Activated CD4-positive, alpha-beta memory T cell treated with anti-CD3 and anti-CD28 coated beads, Interleukin-2, amount 10 ng/mL, durations not matched to agents 7 days and 5 days (primary cell): ENCODE measurements around the gene ZNF385D. TPM values are rescaled to one million over a fixed set of nuclear protein-coding genes. Genes with fewer than 3 reads are reported as not detected.

ENCODE experiments used
- CTCF ChIA-PET: fragments of 350-600 bp; sonication (Branson Sonifier 250); formaldehyde crosslinking; loops from one replicate; lab custom pipeline; 2021; ENCODE audit warnings: antibody characterized with exemption, inconsistent platforms; lab: Charles Lee
- POLR2A ChIA-PET: fragments of 350-600 bp; sonication (Branson Sonifier 250); formaldehyde crosslinking; loops from one replicate; lab custom pipeline; 2021; ENCODE audit warnings: antibody characterized with exemption; lab: Charles Lee
- DNase-seq: peaks from one replicate; pipeline ENCODE4 v3.0.0-alpha.2; 2020
- H3K27ac Mint-ChIP-seq: one replicate; pipeline ENCODE4 v1.8.0; 2021; ENCODE audit warnings: mild to moderate bottlenecking, mixed read lengths
- H3K27me3 Mint-ChIP-seq: one replicate; pipeline ENCODE4 v1.8.0; 2021; ENCODE audit warnings: mixed read lengths
- H3K36me3 Mint-ChIP-seq: one replicate; pipeline ENCODE4 v1.8.0; 2021; ENCODE audit warnings: low read depth, mixed read lengths
- H3K4me1 Mint-ChIP-seq: one replicate; pipeline ENCODE4 v1.8.0; 2021; ENCODE audit warnings: mixed read lengths
- H3K4me3 Mint-ChIP-seq: one replicate; pipeline ENCODE4 v1.8.0; 2021; ENCODE audit warnings: mild to moderate bottlenecking, mixed read lengths
- H3K9me3 Mint-ChIP-seq: one replicate; pipeline ENCODE4 v1.8.0; 2021; ENCODE audit warnings: mixed read lengths
- total RNA-seq, 2 experiments: library from RNA; stranded (reverse); gene quantifications; one replicate each; pipeline ENCODE4 v1.2.3, GENCODE V29; 2021

Gene ZNF385D
- total RNA-seq, 2 experiments from 2014 or later: not detected

GRCh38 chr3:21540265-21540664 is 210.7 kb downstream of the ZNF385D start:
- ChIA-PET CTCF (no interaction called here), POLR2A (no interaction called here)
- Mint-ChIP-seq H3K27me3 (no peaks in the 10 kb centered on the region), H3K27ac (no peak overlapping the region), H3K4me3 (no peak overlapping the region), H3K9me3 (peaks cover 3% of the 10 kb centered on the region), H3K36me3 (no peaks in the 10 kb centered on the region), H3K4me1 (no peaks in the 10 kb centered on the region)
- DNase-seq: no peak

- Mint-ChIP-seq H3K9me3 (peaks cover 8% of the 10 kb centered on the region), H3K27me3 (no peaks in the 10 kb centered on the region), H3K4me3 (no peak overlapping the region), H3K27ac (no peak overlapping the region), H3K4me1 (no peaks in the 10 kb centered on the region), H3K36me3 (no peaks in the 10 kb centered on the region)
- ChIA-PET CTCF (no interaction called here), POLR2A (no interaction called here)
- no peak for DNase-seq
Measured at GRCh38 chr3:21534462-21534861, 216.5 kb downstream of the ZNF385D start.

GRCh38 chr3:21533002-21533401 is 218.0 kb downstream of the ZNF385D start:
- ChIA-PET POLR2A (no interaction called here), CTCF (no interaction called here)
- Mint-ChIP-seq H3K27ac (no peak overlapping the region), H3K4me1 (no peaks in the 10 kb centered on the region), H3K27me3 (no peaks in the 10 kb centered on the region), H3K9me3 (peaks cover 8% of the 10 kb centered on the region), H3K4me3 (no peak overlapping the region), H3K36me3 (no peaks in the 10 kb centered on the region)
- no peak for DNase-seq

- POLR2A ChIA-PET: no interaction called here
- H3K9me3 Mint-ChIP-seq: peaks cover 8% of the 10 kb centered on the region
Measured at GRCh38 chr3:21531909-21532308, 219.1 kb downstream of the ZNF385D start.

GRCh38 chr3:21528291-21528995 is 222.6 kb downstream of the ZNF385D start:
- Mint-ChIP-seq H3K36me3 (no peaks in the 10 kb centered on the region), H3K27ac (no peak overlapping the region), H3K27me3 (no peaks in the 10 kb centered on the region), H3K4me3 (no peak overlapping the region), H3K9me3 (peaks cover 6% of the 10 kb centered on the region), H3K4me1 (no peaks in the 10 kb centered on the region)
- DNase-seq: no peak
- ChIA-PET CTCF (no interaction called here), POLR2A (no interaction called here)

More at GRCh38 chr3:21531909-21532308, 219.1 kb downstream of the ZNF385D start:
- no peak overlapping the region for H3K4me3 Mint-ChIP-seq
- H3K27ac Mint-ChIP-seq: no peak overlapping the region
- DNase-seq: no peak
- no peaks in the 10 kb centered on the region for H3K36me3 Mint-ChIP-seq
- H3K4me1 Mint-ChIP-seq: no peaks in the 10 kb centered on the region
- H3K27me3 Mint-ChIP-seq: no peaks in the 10 kb centered on the region
- CTCF ChIA-PET: no interaction called here

- Mint-ChIP-seq H3K9me3 (peaks cover 4% of the 10 kb centered on the region), H3K27ac (no peak overlapping the region), H3K27me3 (no peaks in the 10 kb centered on the region), H3K36me3 (no peaks in the 10 kb centered on the region), H3K4me3 (no peak overlapping the region), H3K4me1 (no peaks in the 10 kb centered on the region)
- DNase-seq: no peak
- ChIA-PET CTCF (no interaction called here), POLR2A (no interaction called here)
Measured at GRCh38 chr3:21526461-21526860, 224.5 kb downstream of the ZNF385D start.

GRCh38 chr3:21524133-21524532 is 226.9 kb downstream of the ZNF385D start:
- no peaks in the 10 kb centered on the region for H3K4me1 Mint-ChIP-seq
- ChIA-PET POLR2A (no interaction called here), CTCF (no interaction called here)
- H3K27ac Mint-ChIP-seq: no peak overlapping the region
- no peak overlapping the region for H3K4me3 Mint-ChIP-seq
- no peaks in the 10 kb centered on the region for H3K36me3 Mint-ChIP-seq
- H3K27me3 Mint-ChIP-seq: no peaks in the 10 kb centered on the region
- H3K9me3 Mint-ChIP-seq: peaks cover 2% of the 10 kb centered on the region
- no peak for DNase-seq

- Mint-ChIP-seq H3K4me3 (no peak overlapping the region), H3K36me3 (no peaks in the 10 kb centered on the region), H3K27ac (no peak overlapping the region), H3K4me1 (no peaks in the 10 kb centered on the region), H3K27me3 (no peaks in the 10 kb centered on the region), H3K9me3 (peaks cover 4% of the 10 kb centered on the region)
- ChIA-PET POLR2A (no interaction called here), CTCF (no interaction called here)
- DNase-seq: no peak
Measured at GRCh38 chr3:21520106-21520963, 230.7 kb downstream of the ZNF385D start.

- Mint-ChIP-seq H3K9me3 (peaks cover 4% of the 10 kb centered on the region), H3K27me3 (no peaks in the 10 kb centered on the region), H3K36me3 (no peaks in the 10 kb centered on the region), H3K4me1 (no peaks in the 10 kb centered on the region), H3K4me3 (no peak overlapping the region), H3K27ac (no peak overlapping the region)
- ChIA-PET CTCF (no interaction called here), POLR2A (no interaction called here)
- DNase-seq: no peak
Measured at GRCh38 chr3:21517184-21517583, 233.8 kb downstream of the ZNF385D start.

GRCh38 chr3:21515417-21515816 is 235.6 kb downstream of the ZNF385D start:
- no peak overlapping the region for H3K4me3 Mint-ChIP-seq
- H3K27me3 Mint-ChIP-seq: no peaks in the 10 kb centered on the region
- POLR2A ChIA-PET: no interaction called here

GRCh38 chr3:21509731-21510470 is 241.1 kb downstream of the ZNF385D start:
- ChIA-PET CTCF (no interaction called here), POLR2A (no interaction called here)
- H3K4me1 Mint-ChIP-seq: no peaks in the 10 kb centered on the region
- no peak for DNase-seq
- no peak overlapping the region for H3K4me3 Mint-ChIP-seq
- H3K27ac Mint-ChIP-seq: no peak overlapping the region
- H3K9me3 Mint-ChIP-seq: peaks cover 7% of the 10 kb centered on the region
- H3K36me3 Mint-ChIP-seq: no peaks in the 10 kb centered on the region
- H3K27me3 Mint-ChIP-seq: no peaks in the 10 kb centered on the region

More at GRCh38 chr3:21515417-21515816, 235.6 kb downstream of the ZNF385D start:
- H3K27ac Mint-ChIP-seq: no peak overlapping the region
- CTCF ChIA-PET: no interaction called here
- no peaks in the 10 kb centered on the region for H3K36me3 Mint-ChIP-seq
- DNase-seq: no peak
- no peaks in the 10 kb centered on the region for H3K4me1 Mint-ChIP-seq
- peaks cover 7% of the 10 kb centered on the region for H3K9me3 Mint-ChIP-seq

GRCh38 chr3:21508246-21508645 is 242.8 kb downstream of the ZNF385D start:
- H3K4me3 Mint-ChIP-seq: no peak overlapping the region
- ChIA-PET CTCF (no interaction called here), POLR2A (no interaction called here)
- H3K4me1 Mint-ChIP-seq: no peaks in the 10 kb centered on the region
- no peaks in the 10 kb centered on the region for H3K36me3 Mint-ChIP-seq
- no peak overlapping the region for H3K27ac Mint-ChIP-seq
- H3K27me3 Mint-ChIP-seq: no peaks in the 10 kb centered on the region
- DNase-seq: no peak
- peaks cover 7% of the 10 kb centered on the region for H3K9me3 Mint-ChIP-seq
